Measurements from ENCODE around the gene CD200.

GRCh38 chr3:112375117-112375516 is 42.2 kb downstream of the CD200 start:
- TF ChIP-seq CTCF (IDR thresholded peaks at IDR 0.05) (no peak), EP300 (IDR thresholded peaks at IDR 0.05; ENCODE audit: low read depth) (no peak)

Data from transverse colon (tissue), 3 donors.